ENCODE data around the gene PARK7.

- TF ChIP-seq CTCF (IDR thresholded peaks at IDR 0.05 in 4 of 5, conservative IDR thresholded peaks at IDR 0.05 in 1 of 5) (no peak), POLR2A (IDR thresholded peaks at IDR 0.05) (no peak)
Observed at GRCh38 chr1:8012955-8013354, 51.4 kb downstream of the PARK7 start.

Data from gastrocnemius medialis (tissue), 4 donors.